ENCODE data around the gene ARHGAP45. TPM values are rescaled to one million over a fixed set of nuclear protein-coding genes. Genes with fewer than 3 reads are reported as not detected.
A peak's percentile ranks its signal among the peaks of the same experiment; 100 is the strongest.

The ARHGAP45 gene
- polyA plus RNA-seq, 2 of the 4 experiments (the other 2 are of a cell fraction), result 1.2 to 1.9 TPM

DNA sequence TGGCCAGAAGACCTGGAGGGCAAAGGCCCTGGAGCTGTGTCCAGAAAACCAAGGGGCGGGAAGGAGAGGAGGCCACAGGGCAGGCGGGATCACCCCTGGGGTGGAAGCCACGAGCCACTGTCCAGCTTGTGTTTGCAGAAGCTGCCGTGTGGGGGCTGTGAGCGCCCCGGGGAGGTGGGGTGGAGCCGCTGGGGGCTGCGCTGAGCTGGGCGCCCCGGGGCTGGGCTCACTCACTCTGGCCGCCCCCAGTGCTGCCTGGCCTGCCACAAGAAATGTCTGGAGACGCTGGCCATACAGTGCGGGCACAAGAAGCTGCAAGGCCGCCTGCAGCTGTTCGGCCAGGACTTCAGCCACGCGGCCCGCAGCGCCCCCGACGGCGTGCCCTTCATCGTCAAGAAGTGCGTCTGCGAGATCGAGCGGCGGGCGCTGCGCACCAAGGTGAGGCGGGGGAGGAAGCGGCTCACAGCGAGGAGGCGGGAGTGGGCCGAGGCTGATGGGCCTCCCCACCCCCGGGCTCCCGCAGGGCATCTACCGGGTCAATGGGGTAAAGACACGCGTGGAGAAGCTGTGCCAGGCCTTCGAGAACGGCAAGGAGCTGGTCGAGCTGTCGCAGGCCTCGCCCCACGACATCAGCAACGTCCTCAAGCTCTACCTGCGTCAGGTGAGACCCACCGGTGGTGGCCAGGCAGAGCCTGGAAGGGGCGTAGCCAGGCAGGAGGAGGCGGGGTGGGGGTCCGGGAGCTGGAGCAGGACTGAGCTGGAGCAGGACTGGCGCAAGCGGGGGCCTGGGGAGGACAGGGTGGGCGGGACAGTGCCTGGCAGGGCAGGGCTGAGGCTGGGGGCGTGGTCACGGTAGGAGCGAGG lies 14.6 kb downstream of the ARHGAP45 start:
- peak overlapping the region; percentile 63 for H3K4me2 ChIP-seq
- H3K4me1 ChIP-seq, result peaks cover 6% of the 10 kb centered on the region; the same call in 1 of the 3 replicates
- H3K27ac ChIP-seq, result peak overlapping the region in 1 of 2 experiments; percentile 81; a peak in 3 of 6 replicates
- no peak; a peak in 1 of 6 replicates for ATAC-seq
- no peak for DNase-seq (ENCODE audit: low read depth in 1 of 2, low spot score in 1 of 2)
- FAIRE-seq, result no peak
- 86% methylated on average over 17 of the region's 58 CpGs for WGBS (ENCODE audit: missing lambda C conversion rate)
- ChIA-PET POLR2A (interaction anchor here (1.0 kb wide), 1 partner anchor 23 kb away, joined by 4 read pairs; the partner anchor contains the start of gene GPX4), CTCF (interaction anchor here (0.6 to 1.7 kb wide), 2 partner anchors 12 to 17 kb away, joined by 3 to 5 read pairs; no protein-coding TSS in a partner anchor)
- no peak overlapping the region; the same call in 2 of the 3 replicates for H3K4me3 ChIP-seq
- H3K9me3 ChIP-seq, result no peaks in the 10 kb centered on the region
- TF ChIP-seq HEYL (CRISPR knock-in tag; IDR thresholded peaks at IDR 0.05), result no peak

GRCh38 chr19:1082165-1082927 lies 15.4 kb downstream of the ARHGAP45 start:
- WGBS (ENCODE audit: missing lambda C conversion rate), result 20% methylated on average over 12 of the region's 51 CpGs
- ChIA-PET POLR2A (interaction anchor here (1.0 to 1.3 kb wide), 3 partner anchors 12 to 22 kb away, joined by 3 to 4 read pairs (median 3); partner anchors contain the start of genes GPX4 and POLR2E), CTCF (interaction anchor here (0.8 to 1.7 kb wide), 3 partner anchors 16 to 161 kb away, joined by 3 to 5 read pairs (median 3); no protein-coding TSS in a partner anchor)
- Histone ChIP-seq H3K4me1 (peaks cover 6% of the 10 kb centered on the region; the same call in 1 of the 3 replicates), H3K4me3 (peak overlapping the region; percentile 35; the same call in 2 of the 3 replicates), H3K9me3 (no peaks in the 10 kb centered on the region), H3K27ac (peak overlapping the region; percentile 62 to 81), H3K4me2 (peak overlapping the region; percentile 63)
- peak; percentile 50 to 91 for DNase-seq (ENCODE audit: low read depth in 1 of 2, low spot score in 1 of 2)
- peak; percentile 72 to 83 for ATAC-seq
- FAIRE-seq, result no peak
- TF ChIP-seq EP300 (IDR thresholded peaks at IDR 0.05), result no peak
- no peak for TF ChIP-seq FOXS1 (CRISPR knock-in tag; IDR thresholded peaks at IDR 0.05)
- TF ChIP-seq BHLHE40 (IDR thresholded peaks at IDR 0.05; ENCODE audit: low read depth, low read length), result no peak
- TF ChIP-seq HDAC2 (IDR thresholded peaks at IDR 0.05), result no peak
- no peak for TF ChIP-seq MAFK (IDR thresholded peaks at IDR 0.05; ENCODE audit: partially characterized antibody)
- no peak for TF ChIP-seq KDM5A (IDR thresholded peaks at IDR 0.05)
- TF ChIP-seq CBX2 (IDR thresholded peaks at IDR 0.05; ENCODE audit: borderline replicate concordance, low read depth), result no peak
- TF ChIP-seq RAD21 (conservative IDR thresholded peaks at IDR 0.05 in 1 of 2, IDR thresholded peaks at IDR 0.05 in 1 of 2), result no peak
- TF ChIP-seq HES2 (IDR thresholded peaks at IDR 0.05), result no peak
- no peak for TF ChIP-seq GATA3 (IDR thresholded peaks at IDR 0.05; ENCODE audit: borderline replicate concordance)
- TF ChIP-seq, protein P1, sequence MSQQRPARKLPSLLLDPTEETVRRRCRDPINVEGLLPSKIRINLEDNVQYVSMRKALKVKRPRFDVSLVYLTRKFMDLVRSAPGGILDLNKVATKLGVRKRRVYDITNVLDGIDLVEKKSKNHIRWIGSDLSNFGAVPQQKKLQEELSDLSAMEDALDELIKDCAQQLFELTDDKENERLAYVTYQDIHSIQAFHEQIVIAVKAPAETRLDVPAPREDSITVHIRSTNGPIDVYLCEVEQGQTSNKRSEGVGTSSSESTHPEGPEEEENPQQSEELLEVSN (IDR thresholded peaks at IDR 0.05; ENCODE audit: borderline replicate concordance, low read depth), result no peak
- no peak for TF ChIP-seq SMC3 (IDR thresholded peaks at IDR 0.05)
- no peak for TF ChIP-seq POLR2A (IDR thresholded peaks at IDR 0.05; ENCODE audit: low read length)
- no peak for TF ChIP-seq POLR2AphosphoS2 (conservative IDR thresholded peaks at IDR 0.05; ENCODE audit: low read length)
- no peak for TF ChIP-seq EHF (CRISPR knock-in tag; IDR thresholded peaks at IDR 0.05)
- TF ChIP-seq, protein P2, sequence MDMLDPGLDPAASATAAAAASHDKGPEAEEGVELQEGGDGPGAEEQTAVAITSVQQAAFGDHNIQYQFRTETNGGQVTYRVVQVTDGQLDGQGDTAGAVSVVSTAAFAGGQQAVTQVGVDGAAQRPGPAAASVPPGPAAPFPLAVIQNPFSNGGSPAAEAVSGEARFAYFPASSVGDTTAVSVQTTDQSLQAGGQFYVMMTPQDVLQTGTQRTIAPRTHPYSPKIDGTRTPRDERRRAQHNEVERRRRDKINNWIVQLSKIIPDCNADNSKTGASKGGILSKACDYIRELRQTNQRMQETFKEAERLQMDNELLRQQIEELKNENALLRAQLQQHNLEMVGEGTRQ (IDR thresholded peaks at IDR 0.05), result no peak
- no peak for TF ChIP-seq ESRRA (IDR thresholded peaks at IDR 0.05; ENCODE audit: borderline replicate concordance, low read length)
- no peak for TF ChIP-seq CHD4 (IDR thresholded peaks at IDR 0.05; ENCODE audit: borderline replicate concordance)

Data from A549 (cell line).